ENCODE measurements around the gene PTGES.
"Not testable (repeated sequence)": the region's sequence is repeated elsewhere in the genome, so short reads cannot be mapped to it uniquely, and the experiment has no call there.

Gene PTGES

DNA sequence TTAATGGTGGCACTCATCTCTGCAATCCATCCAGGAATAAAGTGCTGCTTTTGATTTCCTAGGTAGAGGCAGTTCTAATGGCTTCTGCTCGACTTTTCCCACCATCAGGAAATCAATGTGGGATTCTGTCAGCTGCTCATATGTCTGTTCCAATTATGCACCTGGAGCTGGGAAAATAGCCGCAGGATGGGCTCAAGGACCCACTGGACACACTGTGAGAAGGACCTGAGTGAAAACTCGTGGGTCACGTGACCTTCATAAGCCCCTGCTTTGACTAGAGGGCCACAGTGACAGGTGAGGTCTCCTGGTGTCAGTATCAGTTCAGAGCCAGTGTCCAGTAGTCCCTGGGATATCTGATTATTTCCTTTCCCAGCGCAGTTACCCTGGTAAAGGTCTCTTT lies 17.9 kb upstream of the PTGES start:
- DNase-seq (ENCODE audit: low read depth): no peak

DNA sequence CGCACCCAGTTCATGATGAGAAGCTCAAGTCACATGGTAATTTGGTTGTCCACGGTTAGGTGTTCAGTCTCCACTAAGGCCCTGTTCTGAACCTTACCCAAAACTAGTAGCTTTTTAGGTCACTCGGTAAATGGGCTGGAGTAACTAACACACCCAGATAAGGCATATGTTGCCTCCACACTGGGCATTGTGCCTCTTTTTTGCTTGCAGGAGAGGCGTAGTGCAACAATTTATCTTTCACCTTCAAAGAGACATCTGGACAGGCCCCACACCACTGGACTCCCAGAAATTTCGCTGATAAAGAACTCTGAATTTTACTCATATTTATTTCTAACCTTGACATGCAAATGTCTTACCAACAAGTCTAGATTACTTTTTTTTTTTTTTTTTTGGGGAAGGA lies 16.8 kb upstream of the PTGES start:
- no peak for DNase-seq (ENCODE audit: low read depth)

DNA sequence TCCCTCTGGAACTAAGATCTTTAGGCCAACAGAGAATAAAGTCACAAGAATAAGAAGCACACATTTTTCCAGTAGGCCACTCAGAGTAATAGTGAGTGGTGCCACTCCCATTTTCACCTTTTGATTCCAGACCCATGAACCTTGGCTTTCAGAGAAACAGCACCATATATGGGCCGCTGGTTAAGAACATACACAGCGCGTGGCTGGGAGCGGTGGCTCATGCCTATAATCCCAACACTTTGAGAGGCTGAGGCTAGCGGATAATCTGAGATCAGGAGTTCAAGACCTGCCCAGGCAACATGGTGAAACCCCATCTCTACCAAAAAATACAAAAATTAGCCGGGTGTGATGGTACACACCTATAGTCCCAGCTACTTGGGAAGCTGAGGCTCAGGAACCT lies 15.6 kb upstream of the PTGES start:
- no peak for DNase-seq (ENCODE audit: low read depth)

DNA sequence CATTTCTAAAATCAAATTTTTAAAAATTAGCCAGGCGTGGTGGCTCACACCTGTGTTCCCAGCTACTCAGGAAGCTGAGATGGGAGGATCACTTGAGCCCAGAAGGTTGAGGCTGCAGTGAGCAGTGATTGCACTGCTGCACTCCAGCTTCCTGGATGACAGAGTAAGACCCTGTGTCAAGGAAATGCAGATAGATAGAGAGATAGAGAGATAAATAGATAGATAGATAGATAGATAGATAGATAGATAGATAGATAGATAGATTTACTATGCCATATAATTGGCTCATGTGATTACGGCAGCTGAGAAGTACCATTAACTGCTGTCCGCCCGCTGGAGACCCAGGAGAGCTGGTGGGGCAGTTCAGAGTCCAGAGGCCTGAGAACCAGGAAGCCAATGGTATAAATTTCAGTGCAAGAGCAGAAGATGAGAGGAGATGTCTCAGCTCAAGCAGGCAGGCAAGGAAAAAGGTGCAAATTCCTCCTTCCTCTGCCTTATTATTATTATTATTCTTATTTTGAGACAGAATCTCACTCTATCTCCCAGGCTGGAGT lies 13.0 kb upstream of the PTGES start:
- no peak for DNase-seq (ENCODE audit: low read depth)

DNA sequence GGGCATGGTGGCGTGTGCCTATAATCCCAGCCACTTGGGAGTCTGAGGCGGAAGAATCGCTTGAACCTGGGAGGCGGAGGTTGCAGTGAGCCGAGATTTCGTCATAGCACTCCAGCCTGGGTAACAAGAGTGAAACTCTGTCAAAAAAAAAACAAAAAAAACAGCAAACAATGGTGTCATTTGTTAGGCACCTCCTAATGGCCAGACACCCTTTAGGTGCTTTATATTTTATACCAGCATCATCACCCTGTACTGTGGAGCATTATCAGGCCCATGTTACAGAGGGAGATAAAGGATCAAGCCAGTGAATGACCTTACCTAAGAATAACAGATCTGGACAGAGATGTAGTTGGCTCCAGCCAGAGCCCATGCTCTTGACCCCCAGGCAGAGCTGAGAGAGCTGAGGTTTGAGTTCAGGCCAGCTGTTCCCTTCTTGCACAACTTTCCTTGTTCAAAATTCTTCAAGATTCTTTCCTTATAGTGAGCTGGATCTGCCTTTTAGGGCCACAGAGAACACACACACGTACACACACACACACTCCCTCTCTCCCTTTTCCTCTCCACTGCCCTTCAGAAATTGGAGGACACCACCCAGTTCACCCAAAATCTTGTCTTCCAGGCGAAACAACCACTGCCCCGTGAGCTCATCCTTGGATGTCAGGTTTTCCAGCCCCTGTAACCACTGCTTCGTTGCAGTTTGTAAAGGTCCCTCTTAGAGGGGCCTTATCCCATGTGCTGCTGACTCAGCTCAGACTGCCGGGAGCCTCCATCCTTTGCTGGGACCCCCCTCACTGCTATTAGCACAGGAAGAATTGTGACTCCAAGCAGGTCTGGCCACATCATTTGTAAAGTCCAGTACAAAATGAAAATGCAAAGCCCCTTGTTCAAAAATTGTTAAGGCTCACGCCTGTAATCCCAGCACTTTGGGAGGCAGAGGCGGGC lies 10.4 kb upstream of the PTGES start:
- no peak for DNase-seq (ENCODE audit: low read depth)

DNA sequence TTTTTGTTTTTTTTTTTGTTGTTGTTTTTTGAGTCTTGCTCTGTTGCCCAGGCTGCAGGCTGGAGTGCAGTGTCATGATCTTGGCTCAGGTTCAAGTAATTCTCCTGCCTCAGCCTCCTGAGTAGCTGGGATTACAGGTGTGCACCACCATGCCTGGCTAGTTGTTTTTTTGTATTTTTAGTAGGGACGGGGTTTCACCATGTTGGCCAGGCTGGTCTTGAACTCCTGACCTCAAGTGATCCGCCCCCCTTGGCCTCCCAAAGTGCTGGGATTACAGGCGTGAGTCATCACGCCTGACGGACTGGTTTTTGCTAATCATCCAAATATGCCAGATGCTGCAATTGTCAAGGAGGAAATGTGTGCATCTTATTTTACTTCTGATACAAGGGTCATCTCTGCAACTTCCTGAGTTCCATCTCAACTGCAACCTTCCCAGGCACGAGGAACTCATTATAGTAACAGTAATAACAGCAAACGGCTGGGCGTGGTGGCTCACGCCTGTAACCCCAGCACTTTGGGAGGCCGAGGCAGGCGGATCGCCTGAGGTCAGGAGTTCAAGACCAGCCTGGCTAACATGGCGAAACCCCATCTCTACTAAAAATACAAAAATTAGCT lies 9.6 kb upstream of the PTGES start:
- DNase-seq (ENCODE audit: low read depth): not testable (repeated sequence)

DNA sequence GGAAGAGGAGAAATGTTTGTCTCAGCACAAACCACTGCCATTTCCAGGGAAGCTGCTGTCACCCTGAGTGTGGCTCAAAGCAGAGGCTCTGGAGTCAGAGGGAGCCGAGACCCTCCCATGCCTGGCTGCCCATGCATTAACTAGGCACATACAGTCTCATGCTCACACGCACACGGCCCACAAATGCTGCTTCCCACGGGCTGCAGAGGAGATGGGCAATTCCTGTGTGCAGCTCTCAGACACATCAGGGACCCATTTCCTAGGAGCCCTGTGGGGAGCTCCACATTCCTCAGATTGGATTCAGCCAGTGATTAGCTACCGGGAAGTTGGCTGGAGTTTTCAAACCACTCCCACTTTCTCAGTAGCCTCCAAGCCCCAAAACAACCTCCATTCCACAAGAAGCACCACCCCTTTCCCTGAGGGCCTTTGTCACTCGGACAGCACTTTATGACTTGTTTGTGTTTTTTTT lies 9.1 kb upstream of the PTGES start:
- no peak for DNase-seq (ENCODE audit: low read depth)

DNA sequence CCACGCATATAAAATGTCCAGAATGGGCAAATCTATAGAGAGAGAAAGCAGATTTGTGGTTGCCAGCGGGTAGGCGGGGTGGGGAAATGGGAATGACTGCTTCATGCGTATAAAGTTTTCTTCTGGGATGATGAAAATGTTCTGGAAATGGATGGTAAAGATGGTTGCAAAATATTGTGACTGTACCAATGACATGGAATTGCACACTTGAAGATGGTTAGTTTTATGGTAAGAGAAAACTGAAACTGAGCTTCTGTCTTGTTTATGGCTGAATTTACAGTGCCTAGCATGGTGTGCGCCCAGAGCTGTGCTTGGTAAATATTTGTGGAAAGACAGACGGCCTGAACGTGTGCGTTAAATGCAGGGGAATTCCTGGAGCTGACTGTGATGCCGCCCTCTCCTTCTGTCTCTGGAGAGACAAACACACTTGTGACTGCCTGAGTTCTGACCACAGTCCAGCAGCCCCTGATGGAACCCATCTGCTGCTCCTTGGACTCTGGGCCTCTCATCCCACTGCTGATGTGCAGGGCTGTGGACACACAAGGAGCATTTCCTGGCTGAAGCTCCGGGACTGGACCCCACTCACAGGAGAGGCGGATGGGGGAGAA lies 8.6 kb upstream of the PTGES start:
- no peak for DNase-seq (ENCODE audit: low read depth)

DNA sequence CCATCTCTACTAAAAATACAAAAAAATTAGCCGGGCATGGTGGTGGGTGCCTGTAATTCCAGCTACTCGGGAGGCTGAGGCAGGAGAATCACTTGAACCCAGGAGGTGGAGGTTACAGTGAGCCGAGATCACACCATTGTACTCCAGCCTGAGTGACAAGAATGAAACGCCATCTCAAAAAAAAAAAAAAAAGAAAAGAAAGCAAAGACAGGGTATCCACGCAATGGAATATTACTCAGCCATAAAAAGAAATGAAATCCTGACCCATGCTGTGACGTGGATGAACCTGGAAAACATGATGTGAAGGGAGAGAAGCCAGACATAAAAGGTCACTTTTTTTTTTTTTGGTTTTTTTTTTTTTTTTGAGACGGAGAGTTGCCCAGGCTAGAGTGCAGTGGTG lies 7.9 kb upstream of the PTGES start:
- not testable (repeated sequence) for DNase-seq (ENCODE audit: low read depth)

DNA sequence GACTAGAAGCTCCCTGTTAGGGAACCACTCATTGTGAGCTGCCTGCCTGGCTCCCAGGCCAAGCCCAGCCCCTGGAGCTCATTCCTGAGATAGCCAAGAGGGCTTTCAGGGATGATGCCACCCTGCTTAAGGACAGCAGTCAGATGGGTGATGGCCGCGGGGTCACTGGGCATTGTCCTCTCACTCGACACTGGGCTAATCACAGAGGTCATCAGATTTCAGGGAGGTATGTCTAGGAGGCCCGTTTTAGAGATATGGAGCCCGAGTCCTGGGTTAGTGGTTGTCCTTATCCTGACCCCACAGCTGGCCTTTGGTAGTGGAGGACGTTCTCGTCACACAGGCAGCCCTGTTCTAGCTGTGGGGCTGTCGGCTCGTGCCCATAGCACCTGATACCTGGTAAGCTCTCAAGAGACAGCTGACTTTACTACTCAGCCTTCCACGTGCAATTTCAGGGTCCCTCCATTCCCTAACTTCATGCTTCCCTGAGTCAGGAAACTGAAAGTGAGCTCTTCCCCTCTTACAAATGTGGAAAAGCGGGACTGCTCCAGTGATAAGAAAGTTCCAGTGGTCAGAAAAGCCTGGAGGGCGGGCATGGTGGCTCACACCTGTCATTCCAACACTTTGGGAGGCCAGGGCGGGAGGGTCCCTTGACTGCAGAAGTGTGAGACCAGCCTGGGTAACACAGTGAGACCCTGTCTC lies 7.1 kb upstream of the PTGES start:
- DNase-seq (ENCODE audit: low read depth): no peak

DNA sequence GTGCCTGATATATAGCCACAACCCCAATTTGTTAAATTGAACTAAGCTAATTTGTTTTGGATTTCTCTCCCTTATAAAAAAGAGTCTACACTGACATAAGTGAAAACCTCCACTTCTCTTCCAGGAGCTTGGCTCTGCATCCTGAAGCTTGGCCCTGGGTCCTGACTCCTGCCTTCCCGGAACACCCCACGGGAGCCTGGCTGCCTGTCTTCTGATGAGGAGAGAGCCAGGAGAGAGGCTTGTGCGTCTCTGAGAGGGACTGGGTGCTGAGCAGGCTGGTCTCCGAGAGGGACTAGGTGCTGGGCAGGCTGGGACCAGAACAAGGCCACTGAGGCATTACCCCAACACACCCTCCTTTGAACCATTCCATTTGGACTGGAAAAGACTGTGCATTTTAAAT lies 6.5 kb upstream of the PTGES start:
- DNase-seq (ENCODE audit: low read depth): no peak

DNA sequence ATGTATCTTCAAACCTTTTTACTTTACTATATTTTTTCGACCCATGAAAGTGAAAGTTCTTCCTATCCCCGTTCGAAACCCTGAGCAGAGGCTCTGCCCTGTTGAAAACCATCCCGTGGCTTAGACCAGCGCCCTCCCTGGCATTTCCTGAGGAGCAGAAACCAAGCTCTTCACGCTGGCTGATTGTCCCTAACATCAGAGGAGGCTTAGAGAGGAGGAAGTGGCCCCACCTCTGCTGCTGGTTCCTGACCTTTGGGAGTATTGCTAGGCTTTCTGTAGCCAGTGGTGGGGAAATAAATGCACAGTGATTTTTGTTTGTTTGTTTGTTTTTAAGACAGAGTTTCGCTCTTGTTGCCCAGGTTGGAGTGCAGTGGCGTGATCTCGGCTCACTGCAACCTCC lies 4.2 kb upstream of the PTGES start:
- no peak for DNase-seq (ENCODE audit: low read depth)

DNA sequence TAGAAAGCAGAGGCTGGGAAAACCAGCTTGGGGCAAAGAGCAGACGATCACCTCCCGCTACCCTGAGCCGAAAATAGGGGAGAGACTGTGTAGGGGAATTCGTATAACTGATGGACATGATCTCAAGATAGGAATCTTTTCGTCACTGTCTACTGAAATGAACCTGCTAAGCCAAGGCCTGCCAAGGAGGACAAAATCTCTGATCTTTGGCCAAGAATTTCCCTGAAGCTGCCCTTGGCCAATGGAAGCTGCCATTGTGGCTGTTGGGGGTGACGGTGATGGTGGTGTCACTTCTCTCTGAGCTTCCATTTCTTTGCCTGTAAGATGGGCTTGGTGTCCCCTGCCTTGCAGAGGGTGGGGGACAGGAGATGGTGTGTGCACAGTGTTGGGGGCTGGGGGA lies 3.3 kb upstream of the PTGES start:
- DNase-seq (ENCODE audit: low read depth): no peak

DNA sequence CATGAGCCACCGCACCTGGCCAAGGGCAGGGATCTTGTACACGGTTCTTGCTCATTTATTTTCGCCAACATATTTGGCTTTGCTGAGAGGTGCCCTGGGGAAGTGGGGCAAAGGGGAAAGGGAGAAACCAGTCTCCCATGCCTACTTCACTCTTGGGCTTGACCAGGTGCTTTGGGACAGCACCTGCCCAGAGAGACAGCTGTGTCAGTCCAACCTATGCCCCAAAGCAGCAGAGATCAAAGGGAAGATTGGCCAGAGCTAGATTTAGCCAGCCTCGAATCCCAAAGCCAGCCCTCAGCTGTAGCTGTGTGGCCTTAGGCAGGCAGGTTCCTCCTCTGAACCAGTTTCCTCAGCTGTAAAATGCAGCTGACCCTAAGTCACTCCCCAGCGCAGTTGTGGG lies 2.3 kb upstream of the PTGES start:
- DNase-seq (ENCODE audit: low read depth): no peak

DNA sequence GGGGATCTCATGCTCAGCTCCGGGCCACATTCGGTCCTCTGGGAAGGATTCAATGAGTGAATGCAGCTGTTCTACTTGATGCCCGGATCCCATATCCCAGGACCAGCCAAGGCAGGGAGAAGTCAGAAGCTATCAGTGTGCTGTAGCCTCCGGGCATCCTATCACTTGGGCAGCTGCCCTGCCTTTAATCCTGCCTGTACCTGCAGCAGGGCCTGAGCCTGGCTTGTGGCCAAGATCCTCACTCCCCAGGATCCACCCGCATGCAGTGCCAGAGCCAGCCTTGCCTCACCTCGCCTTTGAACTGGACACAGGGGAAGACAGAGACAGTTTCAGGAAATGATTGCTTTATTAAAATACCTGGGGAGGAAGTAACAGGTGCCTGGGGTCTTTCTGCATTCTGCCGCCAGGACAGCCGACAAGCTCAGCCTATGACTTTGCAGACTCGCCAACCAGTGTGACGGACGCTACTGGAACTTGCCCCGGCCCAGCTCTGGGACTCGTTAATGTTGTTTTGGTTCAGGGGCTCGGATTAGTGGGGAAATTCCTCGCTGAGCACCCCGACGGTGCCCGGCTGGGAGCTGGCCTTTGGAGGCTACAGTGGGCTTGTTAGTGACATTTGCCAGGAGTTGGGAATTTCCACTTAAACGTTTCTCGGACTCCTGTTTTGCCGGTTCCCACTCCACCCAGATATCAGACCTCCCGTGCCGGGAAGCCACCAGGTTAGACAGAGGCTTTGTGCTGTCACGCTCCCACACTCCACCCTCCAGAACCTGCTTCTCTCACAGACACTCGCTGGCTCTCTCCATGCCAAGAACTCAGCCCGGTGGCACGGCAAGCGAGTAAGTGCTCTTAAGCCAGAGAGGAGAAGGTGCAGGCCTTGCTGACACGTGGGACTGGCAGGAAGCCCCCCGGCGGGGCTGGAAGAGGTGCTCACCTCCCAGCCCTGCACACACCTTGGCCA lies 721 bp downstream of the PTGES start:
- no peak for DNase-seq (ENCODE audit: low read depth)

DNA sequence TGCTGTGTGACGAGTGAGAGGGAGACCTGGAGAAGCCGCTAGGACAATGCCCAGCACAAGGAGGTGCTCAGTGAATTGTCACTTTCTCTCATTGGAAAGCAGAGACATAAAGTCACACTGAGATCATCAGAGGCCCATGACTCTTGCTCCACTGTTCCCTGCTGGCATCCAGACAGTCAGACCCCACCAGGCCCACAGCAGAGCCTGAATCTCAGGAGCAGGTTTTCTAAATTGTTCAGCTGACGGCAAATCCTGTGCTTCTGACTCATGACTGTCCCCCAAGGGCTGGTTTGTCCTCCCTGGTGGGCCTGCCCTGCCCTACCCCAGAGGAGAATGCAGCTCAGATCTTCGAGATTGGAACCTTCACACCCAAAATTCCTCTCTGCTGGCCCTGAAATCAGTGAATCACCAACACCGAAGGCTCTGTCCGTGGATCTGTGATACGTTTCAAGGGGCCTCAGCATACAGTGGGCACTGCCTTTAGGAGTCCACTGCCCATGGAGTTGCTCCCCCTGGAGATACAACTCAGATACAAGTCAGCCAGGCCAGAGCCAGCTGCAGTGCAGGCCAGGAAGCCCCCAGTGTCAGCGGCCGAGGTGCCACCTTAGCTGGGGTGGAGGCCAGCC lies 2.7 kb downstream of the PTGES start:
- no peak for DNase-seq (ENCODE audit: low read depth)

DNA sequence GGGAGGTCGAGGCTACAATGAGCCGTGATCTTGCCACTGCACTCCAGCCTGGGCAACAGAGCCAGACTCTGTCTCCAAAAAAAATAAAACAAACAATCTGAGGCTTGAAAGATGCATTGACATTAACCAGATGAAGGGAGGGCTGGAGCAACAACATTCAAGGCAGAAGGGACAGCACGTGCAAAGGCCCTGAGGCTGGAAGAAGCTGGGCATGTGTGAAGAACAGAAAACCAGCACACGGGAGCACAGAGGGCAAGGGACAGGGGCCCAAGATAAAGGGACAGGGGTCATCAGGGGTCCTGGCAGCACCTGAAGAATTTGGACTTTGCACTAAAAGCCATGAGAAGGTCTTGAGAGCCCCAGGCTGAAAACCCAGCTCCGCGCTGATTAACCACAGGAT lies 3.3 kb downstream of the PTGES start:
- no peak for DNase-seq (ENCODE audit: low read depth)

DNA sequence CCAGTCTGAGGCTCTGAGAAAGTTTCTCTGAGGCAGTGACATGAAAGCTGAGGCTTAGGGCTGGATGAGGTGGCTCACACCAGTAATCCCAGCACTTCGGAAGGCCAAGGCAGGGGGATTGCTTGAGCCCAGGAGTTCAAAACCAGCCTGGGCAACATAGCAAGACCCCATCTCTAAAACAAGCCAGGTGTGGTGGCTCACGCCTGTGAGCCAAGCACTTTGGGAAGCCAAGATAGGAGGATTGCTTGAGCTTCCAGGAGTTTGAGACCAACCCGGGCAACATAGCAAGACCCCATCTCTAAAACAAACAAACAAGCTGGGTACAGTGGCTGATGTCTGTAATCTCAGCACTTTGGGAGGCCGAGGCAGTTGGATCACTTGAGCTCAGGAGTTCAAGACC lies 3.8 kb downstream of the PTGES start:
- not testable (repeated sequence) for DNase-seq (ENCODE audit: low read depth)

DNA sequence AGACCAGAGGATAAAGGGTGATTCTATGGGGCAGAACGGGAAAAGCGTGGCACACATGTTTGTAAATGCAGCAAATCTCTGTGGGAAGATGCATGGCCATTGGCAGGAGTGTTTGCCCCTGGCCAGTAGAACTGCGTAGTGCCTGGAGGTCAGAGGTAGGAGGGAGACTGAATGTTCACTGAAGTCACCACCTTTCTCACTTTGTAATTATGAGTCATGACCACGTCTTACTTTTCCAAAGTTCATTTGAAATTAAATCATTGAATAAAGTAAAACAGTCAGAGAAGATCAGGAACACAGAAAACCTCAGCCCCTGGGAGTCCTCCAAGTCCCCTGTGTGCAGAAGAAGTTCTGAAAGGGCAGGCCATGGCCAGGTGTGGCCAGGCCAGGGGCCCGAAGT lies 4.6 kb downstream of the PTGES start:
- DNase-seq (ENCODE audit: low read depth): no peak

DNA sequence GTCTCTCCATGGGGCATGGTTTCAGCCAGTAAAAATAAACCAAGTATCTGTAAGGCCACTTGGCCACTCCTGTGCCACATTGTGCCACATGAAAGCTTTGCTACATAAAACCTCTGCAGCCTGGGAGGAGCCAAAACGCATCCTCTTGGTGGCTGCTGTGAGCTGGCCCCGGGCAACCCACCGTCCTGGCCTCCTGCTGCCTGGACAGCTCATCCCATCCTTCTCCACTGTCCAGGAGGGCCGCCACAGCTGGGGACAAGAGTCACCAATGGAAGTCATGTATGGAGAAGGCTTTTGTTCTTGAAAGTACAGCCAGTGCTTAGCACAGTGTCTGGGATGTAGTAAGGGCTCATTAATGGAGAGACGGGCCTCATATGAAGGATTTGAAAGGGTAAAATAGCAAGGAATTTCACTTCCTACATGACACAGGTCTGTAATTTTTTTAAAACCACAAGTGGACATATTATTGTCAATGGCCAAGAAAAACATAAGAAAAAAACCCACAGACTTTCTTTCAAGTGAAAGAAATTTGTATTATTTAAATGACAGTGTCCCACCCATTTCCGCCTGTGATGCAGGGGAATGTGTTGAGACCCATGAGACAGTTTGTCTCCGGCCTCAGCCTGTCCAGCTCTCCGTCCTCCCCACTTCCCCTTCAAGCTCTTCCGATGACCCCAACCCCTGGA lies 6.6 kb downstream of the PTGES start:
- no peak for DNase-seq (ENCODE audit: low read depth)

Data from CMK (cell line).